ENCODE results near the gene OXSR1. TPM values are rescaled to one million over a fixed set of nuclear protein-coding genes. Genes with fewer than 3 reads are reported as not detected.
"Not testable (repeated sequence)": the region's sequence is repeated elsewhere in the genome, so short reads cannot be mapped to it uniquely, and the experiment has no call there.

Gene OXSR1
- total RNA-seq, 1 experiment from 2014 or later: 35.1 TPM

DNA sequence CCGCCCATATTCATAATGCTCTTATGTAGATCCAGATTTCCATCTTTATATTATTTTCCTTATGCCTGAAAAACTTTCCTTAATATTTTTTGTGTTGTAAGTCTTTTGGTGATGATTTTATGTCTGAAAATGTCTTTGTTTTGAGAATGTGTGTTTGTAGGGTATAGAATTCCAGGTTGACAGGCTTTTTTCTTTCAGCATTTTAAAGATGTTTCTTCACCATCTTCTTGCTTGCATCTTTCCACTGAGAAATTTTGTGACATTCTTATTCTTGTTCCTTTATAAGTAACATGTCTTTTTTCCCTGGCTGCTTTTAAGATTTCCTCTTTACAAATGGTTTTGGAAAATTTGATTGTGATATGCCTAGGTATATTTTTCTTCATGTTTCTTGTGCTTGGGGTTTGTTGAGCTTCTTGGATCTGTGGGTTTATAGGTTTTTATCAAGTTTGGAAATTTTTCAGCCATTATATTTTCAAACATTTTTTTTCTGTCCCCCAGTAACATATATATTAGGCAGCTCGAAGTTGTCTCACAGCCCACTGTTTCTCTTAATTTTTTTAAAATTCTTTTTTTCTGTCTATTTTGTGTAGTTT, 73.2 kb downstream of the OXSR1 start:
- intact Hi-C loops (cut with micrococcal nuclease): no loop called here
- ChIA-PET CTCF (no interaction called here), POLR2A (no interaction called here), RAD21 (ENCODE audit: low non-redundant PET in 1 of 2, low total read pairs in 2 of 2, uncharacterized antibody in 2 of 2, unreplicated experiment in 2 of 2) (no interaction called here)
- no peaks in the 10 kb centered on the region for H3K27me3 ChIP-seq (ENCODE audit: insufficient read depth, low read length)
- H3K4me2 ChIP-seq (ENCODE audit: low read length): no peak overlapping the region
- no peaks in the 10 kb centered on the region for H3K4me1 ChIP-seq (ENCODE audit: control insufficient read depth in 1 of 2, insufficient read depth in 2 of 2, low read length in 2 of 2)
- H3K9ac ChIP-seq (ENCODE audit: low read length): no peak overlapping the region
- H3K79me2 ChIP-seq (ENCODE audit: insufficient read depth, low read length): peaks cover 4% of the 10 kb centered on the region
- no TSS peak for BruUV-seq (replicated peaks)
- H3K36me3 ChIP-seq (ENCODE audit: control insufficient read depth in 1 of 2, insufficient read depth in 2 of 2, low read length in 2 of 2): peaks cover 3 to 6% of the 10 kb centered on the region in 2 experiments; a peak in 1 of 4 replicates
- no peak overlapping the region for H3K27ac ChIP-seq (ENCODE audit: low read depth, low read length)
- DNase-seq (ENCODE audit: low read depth, low spot score): no peak
- H3K9me3 ChIP-seq (ENCODE audit: control insufficient read depth in 1 of 2, insufficient read depth in 1 of 2, low read depth in 1 of 2, low read length in 2 of 2): no peaks in the 10 kb centered on the region
- H2AFZ ChIP-seq (ENCODE audit: low read depth, low read length, poor library complexity, severe bottlenecking): no peak overlapping the region
- TF ChIP-seq, protein P1, sequence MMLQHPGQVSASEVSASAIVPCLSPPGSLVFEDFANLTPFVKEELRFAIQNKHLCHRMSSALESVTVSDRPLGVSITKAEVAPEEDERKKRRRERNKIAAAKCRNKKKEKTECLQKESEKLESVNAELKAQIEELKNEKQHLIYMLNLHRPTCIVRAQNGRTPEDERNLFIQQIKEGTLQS (IDR thresholded peaks at IDR 0.05): no peak
- no peak for TF ChIP-seq ZFX (IDR thresholded peaks at IDR 0.05)
- no peak for TF ChIP-seq RAD21 (IDR thresholded peaks at IDR 0.05; ENCODE audit: low read depth)
- TF ChIP-seq CEBPB (IDR thresholded peaks at IDR 0.05; ENCODE audit: low read depth): no peak
- TF ChIP-seq ZNF274 (IDR thresholded peaks at IDR 0.05; ENCODE audit: low read depth, low read length): no peak
- no peak for TF ChIP-seq SRF (IDR thresholded peaks at IDR 0.05; ENCODE audit: low read depth)
- no peak for TF ChIP-seq MAX (IDR thresholded peaks at IDR 0.05)
- no peak for TF ChIP-seq JUND (IDR thresholded peaks at IDR 0.05)
- H3K4me3 ChIP-seq (replicated peaks in 1 of 2; ENCODE audit: low read depth in 1 of 2, low read length in 2 of 2): no peak overlapping the region
- H3K9me2 ChIP-seq (ENCODE audit: insufficient read depth): no peaks in the 10 kb centered on the region
- ATAC-seq: no peak
- H4K20me1 ChIP-seq (ENCODE audit: insufficient read depth): no peaks in the 10 kb centered on the region

GRCh38 chr3:38242812-38243211, 77.5 kb downstream of the OXSR1 start:
- H3K4me1 ChIP-seq (ENCODE audit: control insufficient read depth in 1 of 2, insufficient read depth in 2 of 2, low read length in 2 of 2); ATAC-seq; H3K9me2 ChIP-seq (ENCODE audit: insufficient read depth); H3K4me2 ChIP-seq (ENCODE audit: low read length); H3K9ac ChIP-seq (ENCODE audit: low read length); H2AFZ ChIP-seq (ENCODE audit: low read depth, low read length, poor library complexity, severe bottlenecking); CTCF ChIA-PET; RAD21 ChIA-PET (ENCODE audit: low non-redundant PET in 1 of 2, low total read pairs in 2 of 2, uncharacterized antibody in 2 of 2, unreplicated experiment in 2 of 2); H3K9me3 ChIP-seq (ENCODE audit: control insufficient read depth in 1 of 2, insufficient read depth in 1 of 2, low read depth in 1 of 2, low read length in 2 of 2); H4K20me1 ChIP-seq (ENCODE audit: insufficient read depth); BruUV-seq (replicated peaks); H3K79me2 ChIP-seq (ENCODE audit: insufficient read depth, low read length); intact Hi-C loops (cut with micrococcal nuclease); H3K27me3 ChIP-seq (ENCODE audit: insufficient read depth, low read length); H3K4me3 ChIP-seq (replicated peaks in 1 of 2; ENCODE audit: low read depth in 1 of 2, low read length in 2 of 2); POLR2A ChIA-PET; DNase-seq (ENCODE audit: low read depth, low spot score); H3K27ac ChIP-seq (ENCODE audit: low read depth, low read length): not testable (repeated sequence)
- peaks cover 2 to 11% of the 10 kb centered on the region in 2 experiments; a peak in 1 of 4 replicates for H3K36me3 ChIP-seq (ENCODE audit: control insufficient read depth in 1 of 2, insufficient read depth in 2 of 2, low read length in 2 of 2)

Data from HCT116 (cell line).